HG02885 (cell line): ENCODE measurements around the gene NCOA4.
"Not testable (repeated sequence)": the region's sequence is repeated elsewhere in the genome, so short reads cannot be mapped to it uniquely, and the experiment has no call there.

Source experiments
- ATAC-seq: cut with Tn5 transposase; IDR thresholded peaks from one replicate; pipeline ENCODE4 v1.9.1; 2021; ENCODE audit warnings: mild to moderate bottlenecking; ENCODE audit not compliant: unreplicated experiment, poor library complexity

NCOA4 gene

DNA sequence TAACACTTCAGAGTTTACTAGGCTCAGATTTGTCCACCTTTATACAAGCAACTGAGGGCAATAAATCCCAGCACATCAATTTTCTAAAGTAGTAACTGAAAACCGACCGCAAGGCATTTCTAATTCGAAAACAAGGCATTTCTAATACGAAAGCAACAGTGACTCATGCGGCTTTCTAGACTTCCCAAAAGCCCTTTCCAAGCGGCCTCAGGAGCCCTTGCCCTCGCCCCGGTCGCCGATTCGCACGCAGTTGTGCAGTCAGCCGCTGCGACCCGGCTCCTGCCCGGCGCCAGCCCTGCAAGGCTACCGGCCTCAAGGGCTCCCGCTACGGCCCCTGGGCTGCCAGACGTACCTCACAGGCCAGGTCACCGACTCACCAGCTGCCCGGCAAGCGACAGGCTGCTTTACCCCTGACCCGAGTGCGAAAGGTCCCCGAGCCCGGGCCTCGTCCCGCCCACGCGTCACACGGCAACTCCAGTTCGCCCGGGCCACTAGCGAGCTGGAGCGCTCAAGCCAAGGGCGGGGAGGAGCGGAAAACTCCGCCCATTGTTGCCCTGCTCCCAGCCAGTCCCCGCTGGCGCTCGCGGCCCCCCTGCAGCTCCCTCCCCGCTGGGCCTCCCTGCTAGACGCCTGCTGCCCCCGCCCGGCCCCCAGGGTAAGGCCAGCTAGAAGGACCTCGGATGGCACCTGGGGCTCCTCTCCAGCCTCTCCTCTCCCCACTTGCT is 7.3 kb downstream of the NCOA4 start:
- ATAC-seq, result peak; percentile 97

DNA sequence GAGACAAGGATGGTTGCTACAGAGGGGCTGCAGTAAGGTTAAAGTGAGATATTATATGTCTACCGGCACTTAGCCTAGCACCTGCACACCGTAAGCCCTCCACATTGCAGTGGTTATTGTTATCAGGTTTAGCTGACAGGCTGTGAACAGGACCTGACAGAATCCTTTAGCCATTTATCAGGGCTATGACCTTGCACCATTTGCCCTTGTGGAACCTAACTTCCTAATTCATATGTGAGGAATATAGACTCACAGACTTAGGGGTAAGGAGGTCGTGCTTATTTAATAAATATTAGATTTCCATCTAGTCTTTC is 10.1 kb downstream of the NCOA4 start:
- ATAC-seq, result no peak

DNA sequence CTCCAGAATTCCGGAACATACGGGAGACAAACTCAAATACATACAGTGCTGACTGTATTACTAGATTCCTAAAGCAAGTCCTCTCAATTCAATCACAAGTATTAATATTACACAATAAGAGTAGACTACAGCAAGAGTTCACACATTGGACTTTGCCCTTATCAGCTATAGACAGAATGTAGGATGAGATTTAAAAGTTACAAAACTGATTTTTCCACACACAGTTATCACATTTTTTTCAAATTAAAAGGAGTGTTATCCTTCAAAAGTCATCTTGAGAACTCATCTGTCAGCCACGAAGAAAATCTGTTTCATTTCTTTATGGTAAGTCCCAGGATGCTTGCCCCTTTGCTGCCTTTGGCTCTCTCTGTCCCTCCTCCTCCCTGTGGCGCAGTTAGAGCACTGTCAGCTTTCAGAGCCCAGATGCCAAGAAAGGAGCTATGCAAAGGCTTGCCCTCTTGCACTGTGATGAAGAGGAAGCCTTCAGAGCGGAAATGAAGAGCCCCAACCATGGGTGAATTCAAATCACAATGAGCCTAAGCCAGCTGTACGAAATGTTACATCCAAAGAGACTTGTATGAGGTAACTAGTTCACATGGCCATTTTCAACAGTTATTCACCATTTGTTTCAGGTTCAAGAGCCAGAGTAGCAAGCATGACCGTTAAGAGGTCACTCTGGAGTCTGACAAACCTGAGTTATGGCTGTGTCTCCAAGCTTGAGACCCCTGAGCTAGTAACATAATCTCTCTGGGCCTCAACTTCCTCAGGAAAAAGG is 10.7 kb downstream of the NCOA4 start:
- ATAC-seq, result no peak

DNA sequence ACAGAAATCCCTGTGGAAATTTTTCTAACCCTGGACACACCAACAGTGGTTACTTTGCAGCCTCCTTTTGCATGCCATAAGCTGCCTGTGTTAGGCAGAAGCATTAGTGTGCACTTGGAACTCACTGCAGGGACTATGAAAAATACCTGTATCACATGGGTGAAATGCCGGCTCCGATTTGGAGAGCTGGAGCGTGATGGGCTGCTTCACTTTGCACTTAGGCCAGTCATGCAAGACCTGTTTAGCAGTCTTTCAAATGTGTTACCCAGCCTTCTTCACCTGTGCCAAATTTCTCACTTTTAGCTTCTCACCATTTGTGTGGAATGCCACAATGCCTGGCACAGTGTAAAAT is 11.3 kb downstream of the NCOA4 start:
- ATAC-seq, result no peak

DNA sequence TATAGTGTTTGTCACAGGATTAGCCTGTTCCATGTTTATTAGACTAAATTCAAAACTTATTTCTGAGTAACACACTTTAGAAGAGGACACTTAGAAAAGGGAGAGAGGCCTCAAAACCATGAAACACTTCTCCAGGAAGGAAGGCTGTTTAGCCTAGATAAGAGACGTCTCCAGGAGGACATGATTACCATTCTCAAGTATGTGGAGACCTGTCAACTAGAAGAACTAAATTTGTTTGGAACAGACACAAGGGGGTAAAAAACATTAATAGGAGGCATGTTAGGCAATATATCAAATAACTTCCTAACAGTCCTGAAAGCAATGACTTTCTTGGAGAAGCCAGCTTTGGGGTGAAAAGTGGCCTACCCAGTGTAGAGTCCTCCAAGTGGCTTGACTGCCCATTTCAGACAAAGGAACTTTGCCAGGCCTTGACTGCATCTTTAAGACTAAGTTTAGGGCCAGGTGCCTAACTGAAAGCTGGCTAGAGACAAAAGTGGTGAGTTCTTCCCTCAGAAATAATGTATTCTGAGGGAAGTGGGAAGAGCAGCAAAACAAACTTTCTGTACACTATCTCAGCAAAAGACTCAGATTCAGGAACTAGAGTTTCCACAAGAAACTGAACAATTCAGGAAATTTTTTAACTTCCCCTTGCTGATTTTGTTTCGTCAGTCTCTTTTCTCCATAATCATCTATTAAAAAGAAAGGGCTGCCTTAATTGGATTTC is 11.8 kb downstream of the NCOA4 start:
- no peak for ATAC-seq

DNA sequence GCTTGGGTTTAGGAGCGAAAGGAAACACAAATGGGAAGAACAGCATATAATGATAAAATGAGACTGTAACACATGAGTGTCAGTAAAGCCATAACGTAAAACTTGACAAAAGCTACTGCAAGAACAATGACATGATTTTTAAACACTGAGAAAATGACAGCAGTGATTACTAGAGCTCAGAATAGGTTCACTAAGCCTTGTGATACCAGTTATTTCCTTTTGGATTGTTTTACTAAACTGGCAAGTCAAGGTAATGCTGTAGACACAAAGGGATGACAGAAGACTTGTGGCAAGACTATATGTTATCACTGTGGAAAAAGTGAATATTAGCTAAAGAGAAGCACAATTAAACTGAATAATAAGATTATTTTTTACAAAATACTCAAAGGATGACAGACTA is 12.7 kb downstream of the NCOA4 start:
- ATAC-seq, result no peak

DNA sequence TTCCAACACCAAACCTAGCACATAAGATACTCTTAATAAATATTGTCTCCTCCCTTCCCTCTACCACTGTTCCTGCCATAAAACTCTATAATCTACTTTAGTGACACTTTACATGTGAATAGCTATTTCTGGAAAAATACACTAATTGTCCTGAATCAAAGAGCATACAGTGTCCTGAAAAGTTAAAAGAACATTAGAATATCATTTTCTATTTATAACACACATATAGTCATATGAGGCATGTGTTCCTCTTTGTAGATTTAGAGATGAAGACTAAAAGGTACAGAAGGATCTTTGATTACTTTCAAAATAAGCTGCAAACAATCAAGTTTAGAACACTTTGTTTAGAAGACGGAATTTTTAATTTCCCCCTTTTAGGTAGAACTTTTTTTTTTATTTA is 13.6 kb downstream of the NCOA4 start:
- ATAC-seq, result no peak

DNA sequence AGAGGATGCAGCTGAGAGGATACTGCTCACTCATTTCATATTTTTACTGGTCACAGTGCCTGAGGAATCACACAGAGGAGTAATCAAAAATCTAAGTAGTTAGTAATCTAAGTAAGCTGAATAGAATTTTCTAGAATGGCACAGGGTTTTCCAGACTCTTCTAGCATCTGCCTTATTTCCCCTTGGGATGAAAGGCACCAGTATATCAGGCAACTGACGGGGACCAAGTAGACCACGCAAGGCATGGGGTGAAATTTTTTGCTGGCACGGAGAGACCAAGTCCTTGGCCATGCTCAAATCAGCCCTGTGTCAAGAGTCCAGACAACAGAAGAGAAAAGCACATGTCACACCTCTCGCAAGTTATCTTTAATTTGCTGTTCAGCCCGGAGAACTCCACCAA is 14.2 kb downstream of the NCOA4 start:
- ATAC-seq, result no peak

DNA sequence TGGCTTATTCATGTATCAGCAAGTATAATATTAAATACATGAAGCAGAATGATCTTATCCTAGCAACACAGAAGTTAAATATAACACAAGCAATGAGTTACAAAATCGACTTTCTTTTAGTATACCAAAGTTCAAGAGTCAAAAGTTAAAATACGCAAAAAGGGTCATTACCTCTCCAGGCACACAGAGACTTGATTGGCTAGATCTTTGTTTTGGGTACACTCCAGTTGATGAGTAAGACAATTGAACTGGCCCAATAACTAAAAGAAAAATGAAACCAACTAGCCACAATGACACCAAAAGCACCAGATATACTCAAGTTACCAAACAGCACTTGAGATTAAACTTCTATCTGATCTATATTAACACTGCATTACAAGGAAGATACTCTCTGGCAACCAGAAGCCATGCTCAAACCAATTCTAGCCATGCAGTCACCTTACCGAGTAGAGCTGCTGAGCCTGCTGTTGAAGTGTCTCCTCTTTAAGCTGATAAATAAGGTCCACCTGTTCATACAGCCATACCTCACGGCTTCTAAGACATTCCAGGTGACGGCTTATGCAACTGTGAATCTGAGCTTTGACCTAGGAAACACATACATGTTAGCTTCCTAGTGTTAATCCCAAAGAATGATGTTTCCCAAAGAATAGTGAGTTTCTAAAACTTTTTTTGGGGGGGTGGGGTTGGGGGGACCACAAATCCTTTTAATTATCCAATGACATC is 15.6 kb downstream of the NCOA4 start:
- no peak for ATAC-seq

DNA sequence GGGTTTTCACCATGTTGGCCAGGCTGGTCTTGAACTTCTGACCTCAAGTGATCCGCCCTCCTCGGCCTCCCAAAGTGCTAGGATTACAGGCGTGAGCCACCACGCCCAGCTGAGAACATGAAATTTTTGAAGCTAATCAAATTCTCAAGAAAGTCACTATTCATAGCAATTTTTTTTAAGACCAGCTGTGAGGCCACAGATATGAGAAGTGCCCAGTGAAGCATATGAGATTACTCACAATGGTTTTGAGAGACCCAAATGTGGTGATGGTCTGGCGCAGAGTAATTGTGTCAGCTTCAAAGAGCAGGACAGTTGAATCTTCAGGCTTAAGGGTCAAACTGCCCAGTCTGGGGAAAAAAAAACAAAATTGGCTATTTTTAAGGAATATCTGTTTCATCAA is 16.2 kb downstream of the NCOA4 start:
- ATAC-seq, result no peak

DNA sequence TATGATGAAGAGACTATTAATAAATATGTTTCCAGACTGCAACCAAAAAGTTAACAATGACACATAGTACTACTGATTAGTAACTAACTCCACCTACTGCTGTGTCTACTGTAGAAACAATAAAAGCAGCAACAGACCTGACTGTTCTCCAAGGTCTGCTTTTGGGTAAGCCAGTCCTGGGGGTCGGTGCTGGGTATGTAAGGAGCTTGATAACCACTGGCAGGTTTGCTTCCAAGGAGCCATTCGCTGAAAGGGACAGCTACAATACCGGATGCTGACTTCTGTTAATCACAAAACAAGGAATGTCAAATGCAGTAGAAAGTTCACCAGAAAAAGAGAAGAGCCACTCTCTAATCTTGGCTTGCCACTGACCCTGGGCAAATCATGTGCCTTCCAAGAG is 17.7 kb downstream of the NCOA4 start:
- ATAC-seq, result no peak

DNA sequence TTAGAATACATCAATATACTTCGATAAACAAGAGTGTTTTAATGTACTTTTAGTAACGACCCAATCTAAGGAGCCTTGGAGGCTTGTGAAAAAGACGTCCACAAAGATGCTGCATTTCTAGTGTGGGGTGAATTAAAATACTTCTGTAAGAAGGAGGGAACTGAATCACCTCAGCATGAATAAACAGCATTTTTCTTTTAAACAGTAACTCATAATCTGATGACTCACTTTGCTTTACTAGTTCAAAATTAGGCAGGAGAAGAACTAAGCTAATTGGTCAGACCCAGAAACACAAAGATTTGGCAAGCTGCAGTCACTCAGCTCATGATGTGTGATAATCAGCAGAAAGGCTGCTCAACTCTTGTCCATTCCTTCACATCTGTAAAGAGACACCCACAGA is 24.2 kb downstream of the NCOA4 start:
- ATAC-seq, result no peak

DNA sequence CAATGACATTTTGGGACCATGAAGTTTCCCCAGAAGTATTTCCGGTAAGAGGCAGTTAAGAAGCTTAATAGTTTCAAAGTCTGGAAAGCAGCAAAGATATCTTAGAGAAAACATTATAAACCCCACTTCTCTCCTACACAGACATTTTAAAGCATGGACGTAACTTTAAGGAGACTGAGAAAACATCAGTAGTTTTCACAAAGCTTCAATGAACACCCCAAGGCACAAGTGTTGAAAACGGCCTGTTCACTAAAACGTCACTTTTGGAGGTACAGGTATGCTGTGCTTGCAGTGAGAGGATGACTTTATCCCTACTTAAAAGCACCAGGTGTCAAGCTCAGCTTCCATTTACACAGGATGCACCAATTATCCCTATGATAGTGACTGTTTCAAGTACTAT is 25.0 kb downstream of the NCOA4 start:
- no peak for ATAC-seq

DNA sequence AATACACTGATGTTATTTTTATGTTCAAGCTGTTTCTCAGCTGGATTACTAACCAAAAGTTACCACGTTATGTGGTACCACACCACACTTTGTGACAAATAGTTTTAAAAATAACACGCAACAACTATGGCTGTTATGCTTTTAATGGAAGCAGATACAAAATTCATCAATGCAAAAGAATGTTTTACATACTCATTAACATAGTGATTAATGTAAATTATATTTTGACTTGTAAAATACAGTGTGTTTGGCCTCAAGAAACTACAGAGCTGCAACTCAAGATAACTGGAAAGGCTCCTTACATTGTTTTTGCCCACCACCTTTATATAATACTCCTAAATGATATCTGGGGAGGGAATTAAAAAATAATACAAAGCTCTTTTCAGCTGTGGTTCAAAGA is 25.5 kb downstream of the NCOA4 start:
- no peak for ATAC-seq

DNA sequence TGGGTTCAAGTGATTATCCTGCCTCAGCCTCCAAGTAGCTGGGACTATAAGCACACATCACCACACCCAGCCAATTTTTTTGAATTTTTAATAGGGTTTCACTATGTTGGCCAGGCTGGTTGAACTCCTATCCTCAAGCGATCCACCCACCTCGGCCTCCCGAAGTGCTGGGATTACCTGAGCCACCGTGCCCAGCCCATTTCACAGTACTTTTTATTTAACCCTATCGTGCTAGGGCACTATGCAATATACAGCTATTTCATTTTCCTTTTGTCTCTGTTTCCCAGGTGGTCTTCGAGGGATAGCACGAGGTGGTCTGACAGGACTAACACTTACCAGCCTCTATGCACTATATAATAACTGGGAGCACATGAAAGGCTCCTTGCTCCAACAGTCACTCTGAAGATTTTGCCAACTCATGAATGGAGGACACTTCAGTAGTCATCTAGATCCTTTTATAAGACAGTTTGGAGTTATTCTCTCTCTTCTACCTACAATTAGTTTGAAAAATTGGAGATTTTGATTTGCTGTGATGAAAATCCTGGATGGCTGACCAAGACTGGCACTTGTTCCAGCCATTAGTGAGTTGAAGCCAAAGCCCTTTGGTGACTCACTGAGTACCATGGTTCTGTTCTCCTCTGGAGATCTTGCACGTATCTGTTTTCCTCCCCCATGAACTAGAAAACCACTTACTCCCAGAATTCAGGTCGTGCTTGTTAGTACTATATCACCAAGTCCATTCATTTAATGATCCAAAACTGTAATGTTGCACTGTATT is 27.3 kb downstream of the NCOA4 start:
- ATAC-seq, result no peak

DNA sequence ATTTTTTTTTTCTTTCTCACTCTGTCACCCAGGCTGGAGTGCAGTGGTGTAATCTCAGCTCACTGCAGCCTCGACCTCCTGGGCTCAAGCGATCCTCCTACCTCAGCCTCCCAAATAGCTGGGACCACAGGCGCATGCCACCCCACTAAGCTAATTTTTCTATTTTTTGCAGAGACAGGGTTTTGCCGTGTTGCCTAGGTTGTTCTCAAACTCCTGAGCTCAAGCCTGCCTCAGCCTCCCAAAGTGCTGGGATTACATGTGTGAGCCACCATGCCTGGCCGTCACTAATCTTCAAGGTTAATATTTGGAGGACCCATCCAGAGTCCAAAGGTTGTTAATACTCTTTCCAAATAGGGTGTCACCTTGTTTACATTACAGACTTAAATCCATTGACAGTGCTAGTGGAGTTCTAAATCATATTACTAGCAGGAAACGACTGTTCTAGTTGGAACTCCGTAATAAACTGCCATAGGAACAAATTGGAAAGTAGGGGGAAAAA is 28.2 kb downstream of the NCOA4 start:
- ATAC-seq, result not testable (repeated sequence)

DNA sequence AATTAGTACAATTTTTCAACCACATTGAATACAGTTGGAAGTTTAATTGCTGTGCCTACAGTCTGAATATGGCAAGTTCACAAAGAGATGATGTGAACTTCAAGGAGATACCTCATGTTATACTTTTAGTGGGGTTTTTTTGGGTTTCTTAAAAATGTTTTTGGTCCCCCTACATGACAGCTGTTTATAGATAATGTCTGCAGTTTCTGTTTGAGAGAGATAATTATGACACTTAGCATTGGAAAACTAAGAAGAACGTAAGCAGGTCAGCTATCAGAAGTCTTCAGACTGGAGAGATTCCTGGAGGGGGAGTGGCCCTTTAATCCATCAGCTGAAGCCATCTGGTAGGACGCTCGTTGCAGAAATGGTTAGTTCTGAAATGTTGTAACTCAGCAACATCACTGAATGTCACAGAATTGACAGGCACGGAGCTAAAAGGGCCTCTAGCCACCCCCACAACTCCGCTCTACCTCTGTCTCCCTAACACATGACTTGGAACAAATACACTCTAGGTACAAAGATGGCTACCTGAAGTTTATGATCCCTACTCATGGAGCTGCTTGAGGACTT is 29.2 kb downstream of the NCOA4 start:
- no peak for ATAC-seq

DNA sequence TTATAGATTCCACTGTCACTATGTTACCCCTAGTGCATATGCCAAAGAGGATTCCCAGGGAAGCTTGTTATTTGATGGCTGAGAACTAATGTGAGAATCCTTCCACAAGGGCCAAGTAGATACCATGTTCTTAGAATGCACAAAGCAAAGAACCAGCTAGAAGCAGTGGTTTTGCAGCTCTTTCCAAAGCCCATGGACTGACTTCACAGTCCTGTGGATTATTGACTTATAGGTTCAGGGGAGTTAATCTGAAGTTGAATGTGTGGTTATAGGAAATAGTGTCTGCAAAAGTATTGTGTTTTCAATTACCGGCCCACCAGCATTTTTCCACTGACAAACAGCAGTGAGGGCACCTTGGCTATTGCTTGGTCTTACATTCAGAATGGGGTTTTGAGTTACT is 29.9 kb downstream of the NCOA4 start:
- no peak for ATAC-seq

DNA sequence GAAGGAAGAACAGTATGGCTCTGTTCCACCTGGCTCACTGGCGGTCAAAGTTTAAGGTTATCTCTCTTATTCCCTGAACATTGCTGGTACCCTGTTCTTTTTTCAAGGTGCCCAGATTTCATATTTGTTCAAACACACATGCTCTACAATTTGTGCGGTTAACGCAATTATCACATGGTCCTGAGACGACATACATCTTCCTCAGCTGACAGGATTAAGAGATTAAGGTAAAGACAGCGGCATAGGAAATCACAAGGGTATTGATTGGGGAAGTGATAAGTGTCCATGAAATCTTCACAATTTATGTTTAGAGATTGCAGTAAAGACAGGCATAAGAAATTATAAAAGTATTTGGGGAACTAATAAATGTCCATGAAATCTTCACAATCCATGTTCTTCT is 30.5 kb downstream of the NCOA4 start:
- ATAC-seq, result not testable (repeated sequence)
